Fibroblast of skin of right biceps (primary cell): Measurements from ENCODE around the gene BRI3BP.
"Not testable (repeated sequence)": the region's sequence is repeated elsewhere in the genome, so short reads cannot be mapped to it uniquely, and the experiment has no call there.

Experiments used
- DNase-seq: peaks from one replicate; pipeline ENCODE4 v3.0.0-alpha.2; 2013

Gene BRI3BP

DNA sequence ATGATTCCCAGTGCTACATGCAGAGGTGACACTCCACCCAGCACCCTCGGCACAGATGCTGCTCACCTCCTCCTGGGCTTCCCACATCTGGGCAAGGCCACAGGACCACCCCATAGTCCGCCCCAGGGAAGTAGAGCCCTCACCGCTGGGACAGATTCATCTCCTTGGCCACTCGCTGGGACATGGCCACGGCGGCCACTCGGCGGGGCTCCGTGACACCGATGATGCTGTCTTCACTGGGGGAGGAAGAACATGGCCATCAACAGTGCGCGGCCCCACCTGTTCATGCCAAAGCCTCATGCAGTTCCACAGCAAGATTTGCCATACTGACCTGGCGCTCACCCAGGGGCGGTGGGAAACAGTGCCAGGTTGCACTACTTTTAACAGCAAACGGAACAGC lies 18.2 kb upstream of the BRI3BP start:
- DNase-seq: no peak

GRCh38 chr12:124976999-124977398 lies 16.4 kb upstream of the BRI3BP start:
- DNase-seq: no peak

DNA sequence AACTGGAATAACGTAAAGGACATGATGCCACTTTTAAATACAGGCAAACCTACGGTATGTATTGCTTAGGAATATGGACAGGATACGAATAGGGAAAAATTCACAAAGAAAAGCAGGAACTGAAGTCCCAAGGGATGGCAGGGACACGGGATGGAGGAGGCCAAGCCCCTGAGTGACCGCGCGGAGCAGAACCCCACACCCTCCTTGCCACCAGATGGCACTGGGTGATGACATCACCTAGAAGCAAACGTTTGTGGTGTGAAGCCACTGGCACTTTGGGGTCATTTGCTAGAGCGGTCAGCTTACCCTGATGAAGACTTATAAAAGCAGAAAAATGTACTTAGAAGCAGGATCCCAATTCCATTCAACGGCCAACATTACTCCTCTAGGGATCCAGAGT lies 13.9 kb upstream of the BRI3BP start:
- no peak for DNase-seq

GRCh38 chr12:124980098-124980892 lies 13.2 kb upstream of the BRI3BP start:
- no peak for DNase-seq

GRCh38 chr12:124986876-124987275 lies 6.6 kb upstream of the BRI3BP start:
- DNase-seq: not testable (repeated sequence)

DNA sequence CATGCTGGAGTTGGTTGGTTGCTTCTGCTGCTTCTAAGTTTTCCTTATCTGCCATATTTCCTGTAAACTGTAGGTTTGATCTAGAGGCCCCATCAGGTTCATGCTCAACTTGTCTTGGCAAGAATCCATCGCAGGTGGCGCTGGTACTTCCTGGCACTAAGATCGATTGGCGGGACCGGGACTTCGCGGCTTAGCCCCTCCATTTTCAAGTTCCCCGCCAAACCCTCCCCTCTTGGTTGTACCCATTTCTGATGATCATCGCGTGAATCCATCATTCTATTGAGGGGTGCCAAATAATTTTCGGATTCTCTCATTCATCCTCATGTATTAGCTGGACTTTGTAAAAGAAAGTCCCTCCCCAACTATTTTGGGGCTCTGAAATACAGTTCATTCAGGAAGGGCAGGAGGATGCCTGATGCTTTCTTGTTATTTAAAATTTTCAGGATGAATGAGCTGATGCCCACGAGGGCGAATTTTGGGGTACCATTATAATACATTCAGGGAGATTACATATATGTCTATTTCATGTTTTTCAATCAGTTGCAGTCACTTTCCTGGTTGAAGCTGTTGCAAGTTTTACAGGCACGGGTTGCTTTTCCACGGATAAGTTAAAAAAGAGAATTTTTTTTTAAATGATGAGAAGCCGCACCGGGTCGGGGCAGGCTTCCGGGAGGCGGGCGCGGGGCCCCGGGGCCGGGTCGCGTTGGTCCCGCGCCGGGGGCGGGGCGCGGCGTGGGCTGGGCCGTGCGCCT lies 395 bp upstream of the BRI3BP start:
- DNase-seq: peak; percentile 51

GRCh38 chr12:124994437-124994975 lies 1.1 kb downstream of the BRI3BP start:
- DNase-seq: no peak

DNA sequence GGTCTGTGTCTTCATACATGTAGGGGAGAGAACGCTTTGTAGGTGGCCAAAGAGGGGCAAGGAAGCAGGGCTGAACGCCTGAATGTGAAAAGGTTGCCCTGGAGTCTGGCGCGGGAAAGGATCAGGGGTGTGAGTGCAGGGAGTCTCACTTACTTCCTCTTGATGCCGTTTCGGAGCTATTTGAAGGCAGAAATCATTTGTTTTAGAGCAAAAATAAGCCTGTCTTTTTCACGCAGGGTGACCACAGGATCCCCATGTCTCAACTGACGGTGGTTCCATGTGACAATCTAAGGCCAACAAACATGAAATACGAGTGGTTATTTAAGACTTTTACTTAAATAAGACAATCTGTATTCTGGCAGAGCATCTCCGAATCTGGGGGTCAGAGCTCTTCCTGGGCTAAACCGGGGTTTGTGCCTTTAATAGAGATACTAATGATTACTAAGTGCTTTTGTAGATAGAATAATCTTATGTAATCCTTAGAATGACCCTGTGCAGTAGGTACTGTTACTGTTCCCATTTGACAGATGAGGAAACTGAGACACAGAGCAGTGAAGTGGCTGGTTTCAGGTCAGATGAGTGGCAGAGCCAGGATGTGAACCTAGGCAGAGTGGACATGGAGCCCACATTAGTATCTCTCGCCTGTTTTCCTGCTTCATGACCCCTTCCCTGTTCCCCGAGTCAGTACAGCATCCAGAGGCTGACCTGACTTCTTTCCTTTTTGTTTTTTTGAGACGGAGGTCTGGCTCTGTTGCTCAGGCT lies 1.9 kb downstream of the BRI3BP start:
- DNase-seq: no peak

DNA sequence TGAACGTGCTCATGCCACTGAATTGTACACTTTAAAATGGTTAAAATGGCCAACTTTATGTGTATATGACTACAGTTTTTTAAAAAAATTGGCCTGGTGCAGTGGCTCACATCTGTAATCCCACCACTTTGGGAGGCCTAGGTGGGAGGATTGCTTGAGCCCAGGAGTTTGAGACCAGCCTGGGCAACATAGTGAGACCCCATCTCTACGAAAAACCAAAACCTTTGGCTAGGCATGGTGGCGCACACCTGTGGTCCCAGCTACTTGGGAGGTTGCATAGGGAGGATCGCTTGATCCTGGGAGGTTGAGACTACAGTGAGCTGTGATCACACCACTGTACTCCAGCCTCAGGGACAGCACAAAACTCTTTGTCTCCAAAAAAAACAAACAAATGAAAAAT lies 5.3 kb downstream of the BRI3BP start:
- DNase-seq: no peak

DNA sequence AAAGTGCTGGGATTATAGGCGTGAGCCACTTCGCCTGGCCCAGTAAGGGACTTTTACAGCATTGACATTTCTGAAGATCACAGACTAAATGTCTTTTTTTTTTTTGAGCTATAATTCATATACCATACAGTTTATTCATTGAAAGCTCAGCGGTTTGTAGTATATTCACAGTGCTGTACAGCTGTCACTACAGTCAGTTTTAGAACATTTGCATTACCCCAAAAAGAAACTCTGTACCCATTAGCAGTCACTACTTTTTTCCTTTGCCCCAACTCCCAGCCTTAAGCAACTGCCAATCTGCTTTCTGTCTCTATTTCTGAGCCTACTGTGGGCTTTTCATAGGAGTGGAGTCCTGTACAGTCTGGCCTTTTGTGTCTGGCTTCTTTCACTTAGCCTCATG lies 8.2 kb downstream of the BRI3BP start:
- no peak for DNase-seq

GRCh38 chr12:125003021-125003420 lies 9.6 kb downstream of the BRI3BP start:
- no peak for DNase-seq

GRCh38 chr12:125004621-125005020 lies 11.2 kb downstream of the BRI3BP start:
- DNase-seq: no peak

- DNase-seq: no peak
Measured at GRCh38 chr12:125005652-125006051, 12.2 kb downstream of the BRI3BP start.

DNA sequence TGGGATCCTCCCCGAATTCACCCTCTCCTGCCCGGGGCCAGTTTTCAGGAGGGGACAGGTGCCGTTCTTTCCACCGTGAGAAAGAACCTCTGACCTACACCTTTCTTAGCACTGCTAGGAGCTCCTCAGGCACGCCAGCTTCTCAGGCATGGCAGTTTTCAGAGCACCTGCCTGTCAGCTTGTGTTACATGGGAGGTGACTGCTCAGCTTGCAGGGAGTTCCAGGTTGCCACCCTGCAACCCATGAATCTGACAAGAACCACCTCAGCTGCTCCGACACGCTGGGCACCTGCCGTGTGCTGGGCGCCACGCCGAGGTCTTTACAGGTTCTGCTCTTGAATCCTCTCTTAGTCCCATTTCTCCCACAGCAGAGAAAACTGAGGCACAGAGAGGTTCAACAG lies 12.9 kb downstream of the BRI3BP start:
- no peak for DNase-seq

GRCh38 chr12:125013816-125014442 lies 20.5 kb downstream of the BRI3BP start:
- DNase-seq: no peak

DNA sequence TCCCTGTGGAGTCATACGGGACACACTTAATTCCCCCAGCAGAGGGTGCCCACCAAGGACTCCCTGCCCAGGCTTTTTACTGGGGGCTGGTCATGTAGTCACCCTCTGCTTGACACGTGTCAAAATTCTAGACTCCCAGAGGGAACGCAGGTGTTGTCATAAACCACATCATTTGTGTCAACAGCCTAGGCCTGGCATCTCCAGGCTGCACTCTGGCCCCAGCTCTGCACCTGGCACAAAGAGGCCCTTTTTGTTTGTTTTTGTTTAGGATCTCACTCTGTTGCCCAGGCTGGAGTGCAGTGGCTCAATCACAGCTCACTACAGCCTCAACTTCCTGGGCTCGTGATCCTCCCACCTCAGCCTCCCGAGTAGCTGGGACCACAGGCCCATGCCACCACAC lies 21.1 kb downstream of the BRI3BP start:
- DNase-seq: no peak

- DNase-seq: peak; percentile 4
Measured at GRCh38 chr12:125015680-125016310, 22.4 kb downstream of the BRI3BP start.

- DNase-seq: no peak
Measured at GRCh38 chr12:125017801-125018200, 24.4 kb downstream of the BRI3BP start.

DNA sequence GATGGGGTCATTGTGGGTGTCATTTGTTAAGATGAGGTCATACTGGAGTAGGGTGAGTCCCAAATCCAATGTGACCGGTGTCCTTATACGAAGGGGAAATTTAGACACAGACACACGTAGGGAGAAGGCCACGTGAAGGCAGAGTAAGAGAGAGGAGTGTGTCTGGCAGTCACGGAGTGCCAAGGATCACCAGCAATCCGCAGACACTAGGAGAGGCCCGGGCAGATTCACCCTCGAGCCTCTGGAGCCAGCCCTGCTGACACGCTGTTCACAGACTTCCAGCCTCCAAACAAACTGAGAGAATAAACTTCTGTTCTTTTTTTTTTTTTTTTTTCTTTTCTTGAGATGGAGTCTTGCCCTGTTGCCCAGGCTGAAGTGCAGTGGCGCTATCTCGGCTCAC lies 24.9 kb downstream of the BRI3BP start:
- no peak for DNase-seq

GRCh38 chr12:125021096-125021495 lies 27.7 kb downstream of the BRI3BP start:
- no peak for DNase-seq

DNA sequence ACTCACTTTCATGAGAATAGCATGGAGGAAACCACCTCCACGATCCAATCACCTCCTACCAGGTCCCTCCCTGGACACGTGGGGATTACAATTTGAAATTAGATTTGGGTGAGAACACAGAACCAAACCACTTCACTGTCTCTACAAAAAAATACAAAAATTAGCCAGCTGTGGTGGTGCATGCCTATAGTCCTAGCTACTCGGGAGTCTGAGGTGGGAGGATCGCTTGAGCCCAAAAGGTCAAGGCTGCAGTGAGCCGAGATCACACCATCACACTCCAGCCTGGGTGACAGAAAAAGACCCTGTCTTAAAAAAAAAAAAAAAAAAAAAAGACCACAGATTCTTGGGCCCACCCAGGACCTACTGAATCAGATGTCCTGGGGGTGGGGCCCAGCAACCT lies 28.3 kb downstream of the BRI3BP start:
- DNase-seq: no peak

DNA sequence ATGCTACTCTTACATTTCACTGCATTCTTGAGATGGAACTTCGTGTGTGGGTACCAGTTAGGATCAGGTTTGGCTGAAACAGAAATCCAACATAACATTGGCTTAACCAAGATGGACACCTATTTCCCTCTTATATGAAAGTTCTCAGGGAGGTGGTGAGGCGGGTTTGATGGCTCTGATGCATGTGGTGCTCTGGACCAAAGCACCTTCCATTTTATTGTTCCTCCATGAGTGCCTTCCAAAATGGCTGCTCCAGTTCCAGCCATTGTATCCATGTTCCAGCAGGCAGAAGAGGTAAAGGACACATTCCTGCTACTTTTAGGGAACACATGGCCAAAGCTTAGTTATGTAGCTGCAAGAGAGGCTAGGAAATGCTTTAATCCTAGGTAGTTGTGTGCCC lies 29.6 kb downstream of the BRI3BP start:
- no peak for DNase-seq
